ENCODE results near the gene SRSF7.
A peak's percentile ranks its signal among the peaks of the same experiment; 100 is the strongest.
"Not testable (repeated sequence)": the region's sequence is repeated elsewhere in the genome, so short reads cannot be mapped to it uniquely, and the experiment has no call there.

Gene SRSF7

DNA sequence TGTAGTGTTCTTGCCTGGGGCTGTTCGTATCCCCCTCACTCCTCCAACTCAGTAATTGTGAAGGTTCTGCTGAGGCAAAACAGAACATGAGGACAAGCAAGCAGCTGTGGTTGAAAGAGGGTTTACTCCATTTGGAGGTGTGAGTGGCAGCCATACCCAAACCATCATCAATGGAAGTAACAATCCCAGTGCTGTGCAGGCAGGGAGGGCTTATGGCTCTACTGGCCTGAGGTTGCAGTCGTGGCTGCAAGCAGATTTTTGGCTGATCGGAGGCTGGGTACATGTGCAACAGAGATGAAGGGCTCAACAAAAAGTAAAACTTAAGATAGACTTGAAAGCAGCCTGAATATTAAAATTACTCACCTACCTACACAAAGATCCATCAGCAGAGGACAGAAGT, 13.2 kb downstream of the SRSF7 start:
- in situ Hi-C loops (cut with MboI; ENCODE audit: low pct_unique_long_range_greater_than_20kb, low sequenced_read_pairs) = loop anchor here (25.0 kb wide), 1 partner anchor 426 kb away; no protein-coding TSS in a partner anchor

DNA sequence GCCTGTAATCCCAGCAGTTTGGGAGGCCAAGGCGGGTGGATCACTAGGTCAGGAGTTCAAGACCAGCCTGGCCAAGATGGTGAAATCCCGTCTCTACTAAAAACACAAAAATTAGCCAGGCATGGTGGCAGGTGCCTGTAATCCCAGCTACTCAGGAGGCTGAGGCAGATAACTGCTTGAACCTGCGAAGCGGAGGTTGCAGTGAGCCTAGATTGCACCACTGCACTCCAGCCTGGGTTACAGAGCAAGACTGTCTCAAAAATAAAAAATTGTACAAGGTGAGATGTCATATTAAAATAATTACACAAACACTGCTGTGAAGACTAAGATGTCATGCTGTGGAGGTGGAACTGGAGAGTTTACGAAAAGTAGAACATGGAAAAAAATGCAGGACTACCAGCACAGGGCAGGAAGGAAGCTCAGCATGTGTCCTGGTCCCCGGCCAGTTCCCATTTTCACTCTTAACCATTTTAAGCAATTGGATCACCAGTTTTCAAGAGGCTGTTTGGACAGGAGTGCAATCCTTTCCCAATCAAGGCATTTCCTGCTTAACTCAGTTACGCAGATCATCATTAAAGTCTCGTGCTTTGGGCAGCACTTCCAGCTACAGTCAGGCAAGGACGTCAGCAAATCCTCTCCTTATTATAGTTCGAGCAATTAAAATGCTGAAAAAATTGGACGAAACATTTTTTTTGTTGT, 14.0 kb downstream of the SRSF7 start:
- peak; percentile 49 for DNase-seq
- in situ Hi-C loops (cut with MboI; ENCODE audit: low pct_unique_long_range_greater_than_20kb, low sequenced_read_pairs) = loop anchor here (25.0 kb wide), 1 partner anchor 425 kb away; no protein-coding TSS in a partner anchor

More for the DNA sequence above, 13.2 kb downstream of the SRSF7 start:
- no peak for DNase-seq

DNA sequence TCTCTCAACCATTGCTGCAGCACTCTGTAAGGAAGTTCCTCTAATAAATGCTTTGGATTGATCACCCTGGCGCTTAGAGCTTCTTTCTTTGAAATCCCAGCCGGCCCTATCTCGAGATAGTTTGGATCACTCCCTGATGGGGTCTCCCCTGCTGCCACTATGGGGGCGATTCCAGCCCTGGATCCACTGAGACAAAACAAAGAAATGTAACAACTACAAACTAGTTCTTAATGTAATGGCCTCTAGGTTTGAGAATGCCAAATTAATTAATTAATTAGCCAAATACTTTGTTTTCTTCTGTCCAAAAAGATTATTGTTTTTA, 15.2 kb downstream of the SRSF7 start:
- in situ Hi-C loops (cut with MboI; ENCODE audit: low pct_unique_long_range_greater_than_20kb, low sequenced_read_pairs) = loop anchor here (25.0 kb wide), 1 partner anchor 424 kb away; no protein-coding TSS in a partner anchor
- no peak for DNase-seq

DNA sequence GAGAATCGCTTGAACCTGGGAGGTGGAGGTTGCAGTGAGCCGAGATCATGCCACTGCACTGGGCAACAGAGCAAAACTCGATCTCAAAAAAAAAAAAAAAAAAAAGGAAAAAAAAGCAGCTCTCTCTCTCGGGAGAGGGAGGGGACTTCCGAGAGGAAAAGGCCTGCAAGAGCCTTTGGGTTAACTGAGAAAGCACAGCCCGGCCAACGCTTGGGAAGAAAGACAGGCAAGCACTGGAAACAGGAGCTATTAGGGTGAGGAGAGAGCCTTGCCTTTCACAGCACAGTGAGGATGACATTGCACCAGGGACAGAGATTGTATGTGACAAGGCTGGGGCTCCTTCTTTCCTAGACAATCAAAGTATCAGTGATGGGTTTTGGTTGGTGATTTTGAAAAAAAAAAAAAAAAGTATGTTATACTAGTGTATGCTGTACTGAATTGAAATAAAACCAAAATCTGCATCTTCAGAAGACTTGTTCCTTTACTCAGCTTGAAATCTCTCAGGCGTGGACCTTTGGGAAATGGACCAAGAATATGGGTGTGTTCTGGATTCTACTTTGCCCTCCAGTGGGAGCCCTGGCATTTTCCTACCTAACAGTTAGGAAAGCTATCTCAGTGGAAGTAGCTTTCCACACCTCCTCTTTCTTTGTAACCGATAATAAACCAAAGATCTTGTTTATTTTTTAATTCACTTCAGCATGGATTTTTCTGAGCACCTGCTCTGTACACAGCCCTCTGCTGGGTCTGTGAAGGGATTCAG, 16.7 kb downstream of the SRSF7 start:
- in situ Hi-C loops (cut with MboI; ENCODE audit: low pct_unique_long_range_greater_than_20kb, low sequenced_read_pairs) = loop anchor here (25.0 kb wide), 1 partner anchor 422 kb away; no protein-coding TSS in a partner anchor
- no peak for DNase-seq

DNA sequence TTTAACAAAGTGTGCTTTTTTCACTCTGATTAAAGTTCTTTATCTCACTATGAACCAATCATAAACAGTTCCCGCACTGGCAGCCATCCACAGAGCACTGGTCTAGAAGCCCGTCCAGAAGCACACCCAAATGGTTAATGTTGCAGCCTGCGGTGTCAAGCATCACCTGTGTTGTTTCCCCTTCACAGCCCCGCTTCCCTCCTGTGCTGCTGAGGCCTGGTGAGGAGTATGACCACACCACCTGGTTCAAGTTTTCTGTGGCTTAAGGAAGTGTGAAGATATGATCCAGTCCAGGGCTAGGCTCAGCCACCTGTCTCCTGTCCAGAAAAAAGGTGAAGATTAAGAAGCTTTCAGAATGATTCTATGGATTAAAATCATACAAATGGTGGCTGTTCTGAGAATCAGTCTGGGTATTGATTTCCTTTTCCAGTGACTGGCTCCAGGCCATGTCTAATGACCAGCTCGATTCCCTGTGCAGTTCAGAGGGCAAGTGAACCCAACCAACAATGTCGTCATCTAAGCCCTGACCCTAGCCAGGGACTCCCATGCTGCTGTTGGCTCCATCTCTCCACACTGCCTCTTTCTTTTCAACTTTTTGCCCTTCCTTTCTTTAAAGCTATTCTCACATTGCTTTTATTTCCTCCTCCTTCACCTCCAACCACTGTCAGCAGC, 17.7 kb downstream of the SRSF7 start:
- no peak for DNase-seq
- in situ Hi-C loops (cut with MboI; ENCODE audit: low pct_unique_long_range_greater_than_20kb, low sequenced_read_pairs) = loop anchor here (25.0 kb wide), 1 partner anchor 421 kb away; no protein-coding TSS in a partner anchor

DNA sequence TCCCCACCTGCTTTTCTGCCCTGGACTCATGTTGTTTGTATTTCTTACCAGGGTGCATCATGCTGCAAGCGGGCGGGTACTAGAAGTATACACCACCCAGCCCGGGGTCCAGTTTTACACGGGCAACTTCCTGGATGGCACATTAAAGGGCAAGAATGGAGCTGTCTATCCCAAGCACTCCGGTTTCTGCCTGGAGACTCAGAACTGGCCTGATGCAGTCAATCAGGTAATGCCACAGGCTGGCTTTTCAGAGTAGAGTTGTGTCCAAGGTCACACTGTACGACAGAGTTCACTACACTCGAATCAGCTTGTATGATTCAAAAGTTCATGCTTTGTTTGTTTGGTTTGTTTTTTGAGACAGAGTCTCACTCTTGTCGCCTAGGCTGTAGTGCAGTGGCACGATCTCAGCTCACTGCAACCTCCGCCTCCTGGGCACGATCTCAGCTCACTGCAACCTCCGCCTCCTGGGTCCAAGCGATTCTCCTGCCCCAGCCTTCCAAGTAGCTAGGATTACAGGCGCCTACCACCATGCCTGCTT, 19.4 kb downstream of the SRSF7 start:
- no peak for DNase-seq
- in situ Hi-C loops (cut with MboI; ENCODE audit: low pct_unique_long_range_greater_than_20kb, low sequenced_read_pairs) = loop anchor here (25.0 kb wide), 1 partner anchor 419 kb away; no protein-coding TSS in a partner anchor

DNA sequence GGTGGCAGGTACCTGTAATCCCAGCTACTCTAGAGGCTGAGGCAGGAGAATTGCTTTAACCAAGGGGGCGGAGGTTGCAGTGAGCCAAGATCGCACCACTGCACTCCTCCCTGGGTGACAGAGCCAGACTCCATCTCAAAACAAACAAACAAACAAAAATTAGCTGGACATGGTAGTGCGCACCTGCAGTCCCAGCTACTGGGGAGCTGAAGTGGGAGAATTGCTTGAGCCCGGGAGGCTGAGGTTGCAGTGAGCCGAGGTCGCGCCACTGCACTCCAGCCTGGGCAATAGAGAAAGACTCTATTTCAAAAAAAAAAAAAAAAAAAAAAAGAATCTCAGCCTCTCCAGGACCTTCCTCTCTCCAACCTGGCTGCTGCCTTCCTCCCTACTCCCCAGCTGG, 20.1 kb downstream of the SRSF7 start:
- in situ Hi-C loops (cut with MboI; ENCODE audit: low pct_unique_long_range_greater_than_20kb, low sequenced_read_pairs) = loop anchor here (25.0 kb wide), 1 partner anchor 419 kb away; no protein-coding TSS in a partner anchor
- no peak for DNase-seq

DNA sequence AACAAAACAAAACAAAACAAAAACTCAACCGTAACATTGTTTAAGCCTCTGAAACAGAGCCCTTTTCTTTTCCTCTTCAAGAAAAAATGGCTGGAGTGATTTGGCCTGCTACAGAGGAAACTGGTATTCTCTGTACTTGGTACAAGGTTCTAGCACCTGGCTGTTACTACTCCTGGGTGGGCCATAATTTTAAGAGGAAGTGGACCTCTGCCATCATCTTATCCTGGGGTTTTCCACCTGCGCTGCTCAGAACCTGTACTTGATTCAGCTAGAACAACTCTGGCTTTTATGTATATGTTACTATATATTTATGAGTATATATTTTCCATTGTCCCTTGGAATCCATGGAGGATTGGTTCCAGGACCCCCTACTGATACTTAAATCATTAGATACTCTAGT, 22.5 kb downstream of the SRSF7 start:
- in situ Hi-C loops (cut with MboI; ENCODE audit: low pct_unique_long_range_greater_than_20kb, low sequenced_read_pairs) = loop anchor here (25.0 kb wide), 1 partner anchor 416 kb away; no protein-coding TSS in a partner anchor
- DNase-seq = no peak

DNA sequence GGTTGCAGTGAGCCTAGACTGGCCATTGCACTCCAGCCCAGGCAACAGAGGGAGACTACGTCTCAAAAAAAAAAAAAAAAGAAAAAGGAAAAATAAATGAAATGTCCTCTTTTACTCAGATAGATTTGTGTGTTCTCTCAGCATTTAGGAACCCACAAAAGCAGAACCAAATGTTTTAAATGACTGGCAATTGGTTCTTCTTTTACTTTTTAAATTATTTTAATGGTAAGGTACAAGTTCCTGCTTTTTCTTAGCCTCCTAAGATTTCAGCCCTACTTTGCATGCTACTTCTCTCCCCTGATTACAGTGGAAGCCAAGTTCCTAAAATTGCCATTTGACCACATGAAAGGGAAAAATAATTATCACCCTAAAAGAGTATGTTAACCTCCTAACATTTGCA, 23.5 kb downstream of the SRSF7 start:
- in situ Hi-C loops (cut with MboI; ENCODE audit: low pct_unique_long_range_greater_than_20kb, low sequenced_read_pairs) = loop anchor here (25.0 kb wide), 1 partner anchor 415 kb away; no protein-coding TSS in a partner anchor
- no peak for DNase-seq

DNA sequence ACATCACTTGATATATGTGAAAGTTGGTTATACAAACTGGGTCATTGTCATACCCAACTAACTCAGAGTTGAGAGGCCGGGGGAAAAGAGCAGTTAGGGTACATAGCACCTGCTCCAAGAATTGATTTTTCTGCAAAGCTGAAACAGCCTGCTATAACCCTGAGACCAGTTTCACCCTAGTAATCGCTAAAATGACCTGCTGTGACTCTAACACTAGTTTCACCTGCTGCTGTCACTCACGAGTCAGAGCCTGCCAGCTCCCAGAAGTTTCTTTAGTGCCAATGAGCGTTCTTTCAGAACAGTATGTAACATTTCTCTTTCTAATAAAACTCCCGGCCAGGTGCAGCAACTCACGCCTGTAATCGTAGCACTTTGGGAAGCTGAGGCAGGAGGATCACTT, 28.0 kb downstream of the SRSF7 start:
- in situ Hi-C loops (cut with MboI; ENCODE audit: low pct_unique_long_range_greater_than_20kb, low sequenced_read_pairs) = no loop called here
- no peak for DNase-seq

DNA sequence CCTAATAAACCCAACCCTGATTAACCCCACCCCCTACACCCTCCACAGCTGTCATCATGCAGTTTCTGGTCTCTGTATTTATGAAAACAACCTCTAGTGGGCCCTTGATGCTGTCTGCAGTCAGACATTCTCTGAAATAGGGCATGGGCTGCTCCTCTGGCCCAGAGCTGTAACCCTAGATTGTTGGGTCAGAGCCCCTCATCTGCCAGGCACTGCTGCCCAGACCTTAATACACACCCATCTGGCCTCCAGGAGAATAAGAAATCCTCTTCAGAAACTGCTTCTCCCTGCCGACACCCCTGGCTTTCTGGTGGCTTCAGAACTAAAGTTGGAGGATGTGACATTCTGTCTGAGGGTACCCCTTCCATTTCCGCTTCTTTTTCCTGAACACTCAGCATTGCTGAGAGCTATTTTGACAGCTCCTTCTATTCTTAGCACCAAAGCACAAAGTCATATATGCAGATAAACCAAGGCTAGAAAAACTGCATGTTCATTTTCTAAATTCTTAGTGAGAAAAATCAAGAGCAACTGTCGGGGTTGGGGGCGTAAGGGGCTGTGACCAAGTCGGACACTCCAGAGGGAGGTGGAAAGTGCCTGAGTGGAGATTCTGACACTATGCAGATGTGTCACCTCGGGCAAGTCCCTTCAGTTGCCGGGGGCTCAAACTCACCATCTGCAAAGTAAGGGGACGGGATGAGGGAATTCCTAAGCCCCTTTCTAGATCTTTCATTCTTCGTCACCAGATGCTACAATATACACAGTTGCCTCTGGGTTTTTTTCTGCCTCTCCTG, 28.7 kb downstream of the SRSF7 start:
- DNase-seq = no peak
- in situ Hi-C loops (cut with MboI; ENCODE audit: low pct_unique_long_range_greater_than_20kb, low sequenced_read_pairs) = no loop called here

DNA sequence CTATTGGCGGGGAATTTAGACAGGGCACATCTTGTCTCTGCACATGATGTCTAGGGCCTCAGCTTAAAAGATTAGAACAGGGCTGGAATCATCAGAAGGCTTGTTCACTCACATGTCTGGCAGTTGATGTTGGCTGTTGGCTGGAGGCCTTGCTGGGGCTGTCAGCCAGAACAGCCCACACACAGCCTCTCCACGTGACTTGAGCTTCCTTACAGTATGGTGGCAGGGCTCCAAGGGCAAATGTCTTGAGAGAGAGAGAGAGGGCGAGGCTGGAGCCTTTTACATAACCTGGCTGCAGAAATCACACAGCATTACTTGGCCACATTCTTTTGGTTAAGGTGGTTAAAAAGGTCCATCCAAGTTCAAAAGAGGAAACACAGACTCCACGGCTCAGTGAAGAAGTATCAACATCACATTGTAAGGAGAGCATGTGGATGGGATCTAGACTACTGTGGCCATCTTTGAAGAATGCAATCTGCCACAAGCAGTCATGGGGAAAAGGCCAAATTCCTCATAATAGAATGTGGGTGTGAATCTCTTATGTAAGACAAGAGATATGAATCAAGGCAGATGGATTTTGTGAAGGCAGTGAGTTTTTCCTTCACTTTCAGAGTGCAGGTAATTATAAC, 30.4 kb downstream of the SRSF7 start:
- peak; percentile 40 for DNase-seq
- in situ Hi-C loops (cut with MboI; ENCODE audit: low pct_unique_long_range_greater_than_20kb, low sequenced_read_pairs) = no loop called here

DNA sequence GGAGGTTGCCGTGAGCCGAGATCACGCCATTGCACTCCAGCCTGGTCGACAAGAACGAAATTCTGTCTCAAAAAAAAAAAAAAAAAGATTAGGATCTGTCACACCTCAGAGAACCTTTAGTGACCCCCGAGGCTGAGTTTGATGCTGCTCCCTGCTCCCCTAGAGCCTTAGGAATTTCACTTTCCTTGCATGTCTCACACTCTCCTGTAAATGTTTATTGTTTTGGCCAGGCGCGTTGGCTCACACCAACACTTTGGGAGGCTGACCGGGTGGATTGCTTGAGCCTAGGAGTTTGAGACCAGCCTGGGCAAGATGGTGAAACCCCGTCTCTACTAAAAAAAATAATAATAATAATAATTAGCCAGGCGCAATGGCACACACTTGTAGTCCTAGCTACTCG, 31.5 kb downstream of the SRSF7 start:
- in situ Hi-C loops (cut with MboI; ENCODE audit: low pct_unique_long_range_greater_than_20kb, low sequenced_read_pairs) = no loop called here
- no peak for DNase-seq

DNA sequence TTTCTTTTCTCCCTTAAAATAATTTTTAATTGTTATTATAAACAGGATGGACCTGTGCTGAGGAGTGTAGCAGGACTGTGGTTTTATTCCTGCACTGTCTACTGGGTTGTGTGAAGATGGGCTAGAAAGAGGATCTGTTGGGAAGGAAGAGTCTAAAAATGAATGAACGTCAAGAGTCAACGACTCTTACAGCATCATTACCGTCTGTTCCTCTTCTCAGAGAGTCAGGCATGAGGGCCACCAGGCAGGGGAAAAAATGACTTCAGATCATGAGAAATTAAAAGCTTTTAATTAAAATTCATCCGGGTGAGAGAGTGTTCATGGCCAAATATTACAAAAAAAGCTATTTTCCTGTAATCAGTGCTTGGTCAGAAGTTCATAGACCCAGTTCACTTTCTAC, 32.6 kb downstream of the SRSF7 start:
- in situ Hi-C loops (cut with MboI; ENCODE audit: low pct_unique_long_range_greater_than_20kb, low sequenced_read_pairs) = no loop called here
- no peak for DNase-seq

DNA sequence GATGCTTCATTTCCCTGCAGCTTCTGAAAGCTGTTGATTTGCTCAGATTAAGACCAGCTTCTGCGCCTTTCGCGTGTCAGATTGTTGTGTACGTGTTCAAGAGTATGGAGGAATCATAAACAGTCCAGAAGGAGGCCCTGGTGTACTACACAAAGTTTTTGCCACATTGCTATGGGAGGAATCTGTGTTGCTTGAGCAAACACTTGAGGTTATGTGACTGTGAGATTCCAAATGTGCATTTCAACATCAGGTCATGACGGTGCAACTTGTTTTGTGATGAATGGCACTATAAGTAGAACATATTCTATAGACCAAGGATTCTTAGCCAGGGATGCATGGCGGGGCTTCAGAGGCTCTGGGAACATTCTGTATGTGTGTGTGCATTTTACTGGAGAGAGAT, 35.0 kb downstream of the SRSF7 start:
- in situ Hi-C loops (cut with MboI; ENCODE audit: low pct_unique_long_range_greater_than_20kb, low sequenced_read_pairs) = no loop called here
- DNase-seq = no peak

DNA sequence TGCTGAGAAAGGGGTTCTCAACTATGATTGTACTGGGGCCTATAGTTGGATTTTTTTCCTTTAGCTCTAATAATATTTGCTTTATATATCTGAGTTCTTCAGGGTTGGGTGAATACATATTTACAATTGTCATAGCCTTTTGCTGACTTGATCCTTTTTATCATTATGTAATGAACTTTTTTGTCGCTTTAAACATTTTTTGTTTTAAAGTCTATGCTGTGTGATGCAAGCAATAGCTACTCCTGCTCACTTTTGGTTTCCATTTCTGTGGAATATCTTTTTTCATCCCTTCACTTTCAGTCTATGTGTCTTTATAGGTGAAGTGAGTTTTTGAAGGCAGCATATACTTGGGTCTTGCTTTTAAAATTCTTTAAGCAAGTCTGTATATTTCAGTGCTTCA, 36.2 kb downstream of the SRSF7 start:
- DNase-seq; in situ Hi-C loops (cut with MboI; ENCODE audit: low pct_unique_long_range_greater_than_20kb, low sequenced_read_pairs): not testable (repeated sequence)

DNA sequence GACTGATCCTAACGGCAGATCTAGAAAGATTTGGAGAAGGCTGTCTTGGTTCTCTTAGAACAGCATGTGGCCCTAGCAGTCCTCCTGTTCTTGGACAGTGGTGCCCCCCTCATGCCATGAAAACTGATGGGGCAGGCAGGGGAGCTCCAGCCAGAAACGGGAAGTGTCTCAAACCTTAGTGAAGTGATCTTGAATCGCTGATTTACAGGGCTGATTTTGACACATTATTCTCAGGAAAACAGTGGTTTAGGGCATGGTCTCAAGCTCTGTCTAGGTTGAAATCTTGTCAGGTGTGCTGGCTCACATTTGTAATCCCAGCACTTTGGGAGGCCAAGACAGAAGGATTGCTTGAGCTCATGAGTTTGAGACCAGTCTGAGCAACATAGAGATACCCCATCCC, 37.8 kb downstream of the SRSF7 start:
- DNase-seq = no peak
- in situ Hi-C loops (cut with MboI; ENCODE audit: low pct_unique_long_range_greater_than_20kb, low sequenced_read_pairs) = no loop called here

DNA sequence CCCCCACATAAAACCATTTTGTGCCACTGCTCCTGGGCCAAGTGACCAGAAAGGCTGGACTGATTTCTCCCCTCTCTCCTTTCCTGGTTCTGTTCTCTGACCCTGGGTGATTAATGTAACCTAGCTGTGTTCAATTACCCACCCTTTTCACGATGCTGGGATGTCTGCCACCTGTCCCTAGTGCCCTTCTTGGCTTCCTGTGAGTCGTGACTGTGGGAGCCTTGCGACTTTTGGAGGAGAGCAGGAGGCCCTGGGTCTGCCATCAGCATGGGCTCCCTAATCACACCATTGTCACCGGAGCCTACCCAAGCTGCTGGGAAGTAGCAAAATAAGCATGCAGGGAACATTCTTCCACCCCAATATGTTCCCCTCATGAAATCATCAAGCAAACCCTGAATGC, 38.3 kb downstream of the SRSF7 start:
- no peak for DNase-seq
- in situ Hi-C loops (cut with MboI; ENCODE audit: low pct_unique_long_range_greater_than_20kb, low sequenced_read_pairs) = no loop called here
